HG02840 (cell line): ENCODE measurements around the gene GPR146.
A peak's percentile ranks its signal among the peaks of the same experiment; 100 is the strongest.
"Not testable (repeated sequence)": the region's sequence is repeated elsewhere in the genome, so short reads cannot be mapped to it uniquely, and the experiment has no call there.

ENCODE experiments used
- ATAC-seq: cut with Tn5 transposase; IDR thresholded peaks from one replicate; pipeline ENCODE4 v1.9.1; 2021; ENCODE audit warnings: mild to moderate bottlenecking, moderate library complexity, moderate number of reproducible peaks; ENCODE audit not compliant: unreplicated experiment, low FRiP score

The GPR146 gene

GRCh38 chr7:1024876-1025742 lies 19.2 kb upstream of the GPR146 start:
- ATAC-seq: no peak

GRCh38 chr7:1025743-1026581 lies 18.4 kb upstream of the GPR146 start:
- no peak for ATAC-seq

GRCh38 chr7:1026721-1027161 lies 17.6 kb upstream of the GPR146 start:
- no peak for ATAC-seq

GRCh38 chr7:1027242-1028043 lies 16.9 kb upstream of the GPR146 start:
- no peak for ATAC-seq

- ATAC-seq: peak; percentile 48
Measured at GRCh38 chr7:1028044-1028770, 16.1 kb upstream of the GPR146 start.

DNA sequence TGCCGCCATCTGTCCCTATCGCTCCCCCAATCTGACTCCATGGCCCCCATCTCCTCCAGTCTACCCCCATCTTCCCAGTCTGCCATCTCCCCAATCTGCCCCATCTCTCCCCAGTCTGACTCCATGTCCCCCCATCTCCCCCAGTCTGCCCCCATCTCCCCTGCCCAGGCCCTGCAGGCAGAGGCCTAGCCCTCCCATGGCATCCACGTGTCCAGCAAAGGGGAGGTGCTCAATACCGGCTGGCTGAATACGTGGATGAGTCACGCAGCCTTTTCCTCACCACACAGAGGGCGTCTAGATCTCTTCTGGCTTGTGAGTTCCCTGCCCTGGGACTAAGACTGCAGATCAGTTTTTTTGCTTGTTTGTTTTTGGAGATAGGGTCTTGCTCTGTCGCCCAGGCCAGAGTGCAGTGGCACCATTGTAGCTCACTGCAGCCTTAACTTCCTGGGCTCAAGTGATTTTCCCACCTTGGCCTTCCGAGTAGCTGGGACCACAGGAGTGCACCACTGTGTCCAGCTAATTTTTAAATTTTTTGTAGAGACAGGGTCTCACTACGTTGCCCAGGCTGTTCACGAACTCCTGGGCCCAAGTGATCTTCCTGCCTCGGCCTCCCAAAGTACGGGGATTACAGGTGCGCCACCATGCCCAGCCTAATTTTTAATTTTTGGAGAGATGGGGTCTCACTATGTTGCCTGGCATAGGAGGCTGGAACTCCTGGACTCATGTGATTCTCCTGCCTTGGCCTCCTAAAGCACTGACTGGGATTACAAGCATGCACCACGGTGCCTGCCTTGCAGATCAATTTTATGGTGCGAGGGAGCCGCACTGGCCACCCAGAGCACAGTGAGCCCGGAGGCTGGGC lies 15.3 kb upstream of the GPR146 start:
- no peak for ATAC-seq

DNA sequence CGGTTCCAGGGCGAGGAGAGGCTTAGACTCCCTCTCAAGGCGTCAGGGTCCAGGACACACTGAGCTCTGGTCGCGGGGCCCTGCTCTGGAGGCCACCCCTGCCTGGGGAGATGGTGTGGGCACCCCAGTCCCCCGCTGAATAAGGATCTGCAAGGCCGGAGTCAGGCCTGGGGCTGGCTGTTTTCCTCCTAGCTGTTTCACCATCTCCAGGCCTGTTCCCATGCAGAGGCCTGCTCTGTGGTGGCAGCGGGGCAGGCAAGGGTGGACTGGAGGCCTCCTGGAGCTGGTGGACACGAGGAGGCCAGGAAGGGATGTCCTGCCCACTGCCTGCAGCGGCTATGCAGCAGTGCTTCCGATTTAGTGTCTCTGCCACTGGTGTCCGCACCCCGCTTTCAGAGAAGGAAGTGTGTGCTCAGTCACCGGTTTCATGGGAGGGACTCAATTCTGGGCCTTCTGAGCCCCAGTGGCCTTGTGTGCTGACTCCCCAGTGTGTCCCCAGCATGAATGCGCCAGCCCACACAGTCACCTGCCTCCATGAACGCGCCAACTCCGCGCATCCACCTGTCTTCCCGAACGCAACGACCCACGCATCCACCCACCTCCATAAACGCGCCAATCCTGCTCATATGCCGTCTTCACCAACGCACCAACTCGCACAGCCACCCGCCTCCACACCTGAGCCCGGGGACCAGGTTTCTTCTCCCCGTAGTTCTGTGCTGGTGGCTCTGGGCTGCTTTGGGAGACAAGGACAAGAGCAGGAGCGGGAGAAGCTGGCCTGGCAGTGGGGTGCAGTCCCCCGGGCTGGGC lies 14.5 kb upstream of the GPR146 start:
- no peak for ATAC-seq

GRCh38 chr7:1030444-1031070 lies 13.8 kb upstream of the GPR146 start:
- no peak for ATAC-seq

DNA sequence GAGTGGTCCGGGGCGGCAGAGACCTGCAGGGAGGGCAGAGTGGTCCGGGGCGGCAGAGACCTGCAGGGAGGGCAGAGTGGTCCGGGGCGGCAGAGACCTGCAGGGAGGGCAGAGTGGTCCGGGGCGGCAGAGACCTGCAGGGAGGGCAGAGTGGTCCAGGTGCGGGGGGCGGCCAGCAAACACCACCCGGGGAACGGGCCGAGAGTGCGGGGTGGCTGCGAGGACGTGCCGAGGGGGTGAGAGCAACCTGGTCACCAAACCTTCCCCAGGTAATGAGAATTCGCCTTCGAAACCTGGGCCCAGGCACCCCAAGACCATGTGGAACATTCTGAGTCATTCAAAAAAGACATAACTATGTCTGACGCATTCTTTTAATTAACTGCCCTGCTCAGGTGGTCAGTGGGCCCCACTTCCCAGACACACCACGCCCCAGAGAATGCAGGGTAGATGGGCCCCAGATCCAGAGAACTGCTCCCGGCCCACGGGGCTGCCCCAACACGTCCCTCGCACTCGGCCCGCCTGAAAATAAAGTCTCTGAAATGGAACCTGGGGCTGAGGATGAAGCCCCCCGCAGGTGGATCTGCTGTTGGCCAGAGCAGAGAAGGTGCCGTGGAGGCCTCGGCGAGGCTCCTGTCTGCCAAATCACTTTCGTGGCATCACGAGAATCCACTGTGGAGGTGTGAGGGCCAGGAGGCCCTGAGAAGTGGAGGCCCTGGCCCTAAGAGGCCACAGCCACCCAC lies 12.5 kb upstream of the GPR146 start:
- ATAC-seq: no peak

- ATAC-seq: no peak
Measured at GRCh38 chr7:1032536-1033181, 11.7 kb upstream of the GPR146 start.

DNA sequence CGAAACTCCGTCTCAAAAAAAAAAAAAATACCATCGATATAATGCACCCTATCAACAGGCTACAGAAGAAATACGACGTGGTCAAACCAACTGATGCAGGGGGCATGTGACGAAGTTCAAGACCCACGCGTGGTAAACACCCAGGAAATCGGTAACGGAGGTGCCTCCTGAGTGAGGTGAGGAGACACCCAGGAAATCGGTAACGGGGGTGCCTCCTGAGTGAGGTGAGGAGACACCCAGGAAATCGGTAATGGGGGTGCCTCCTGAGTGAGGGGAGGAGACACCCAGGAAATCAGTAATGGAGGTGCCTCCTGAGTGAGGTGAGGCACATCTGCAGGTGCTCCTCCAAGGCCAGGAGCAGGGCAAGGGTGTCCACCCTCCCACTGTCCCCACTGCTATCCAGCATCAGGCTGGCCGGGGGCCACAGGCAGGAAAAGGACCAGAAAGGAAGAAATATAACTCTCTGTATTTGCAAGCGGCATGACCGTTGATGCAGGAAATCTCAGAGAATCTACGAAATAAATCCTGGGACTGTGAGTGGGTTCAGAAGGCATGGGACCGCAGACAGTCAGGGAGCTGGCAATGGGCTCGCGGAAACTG lies 10.7 kb upstream of the GPR146 start:
- ATAC-seq: no peak

DNA sequence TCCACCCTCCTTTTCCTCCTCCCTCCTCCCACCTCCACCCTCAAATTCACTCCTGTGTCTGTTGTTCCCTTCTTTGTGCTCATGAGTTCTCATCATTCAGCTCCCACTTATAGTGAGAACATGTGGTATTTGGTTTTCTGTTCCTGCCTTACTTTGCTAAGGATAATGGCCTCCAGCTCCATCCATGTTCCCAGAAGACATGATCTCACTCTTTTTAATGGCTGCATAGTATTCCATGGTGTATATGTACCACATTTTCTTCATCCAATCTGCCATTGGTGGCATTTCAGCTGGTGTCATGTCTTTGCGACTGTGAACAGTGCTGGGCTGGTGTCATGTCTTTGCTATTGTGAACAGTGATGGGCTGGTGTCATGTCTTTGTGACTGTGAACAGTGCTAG lies 9.6 kb upstream of the GPR146 start:
- ATAC-seq: not testable (repeated sequence)

- not testable (repeated sequence) for ATAC-seq
Measured at GRCh38 chr7:1036164-1036928, 8.0 kb upstream of the GPR146 start.

DNA sequence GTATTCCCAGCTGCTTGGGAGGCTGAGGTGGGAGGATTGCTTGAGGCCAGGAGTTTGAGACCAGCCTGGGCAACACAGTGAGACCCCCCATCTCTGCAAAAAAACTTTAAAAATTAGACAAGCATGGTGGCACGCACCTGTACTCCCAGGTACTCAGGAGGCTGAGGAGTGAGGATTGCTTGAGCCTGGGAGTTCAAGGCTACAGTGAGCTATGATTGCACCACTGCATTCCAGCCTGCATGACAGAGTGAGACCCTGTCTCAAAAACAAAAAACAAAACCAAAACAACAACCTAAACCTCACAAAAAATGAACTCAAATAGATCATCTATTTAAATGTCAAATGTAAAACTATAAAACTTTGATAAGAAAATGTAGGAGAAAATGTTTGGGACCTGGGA lies 4.1 kb upstream of the GPR146 start:
- ATAC-seq: not testable (repeated sequence)

DNA sequence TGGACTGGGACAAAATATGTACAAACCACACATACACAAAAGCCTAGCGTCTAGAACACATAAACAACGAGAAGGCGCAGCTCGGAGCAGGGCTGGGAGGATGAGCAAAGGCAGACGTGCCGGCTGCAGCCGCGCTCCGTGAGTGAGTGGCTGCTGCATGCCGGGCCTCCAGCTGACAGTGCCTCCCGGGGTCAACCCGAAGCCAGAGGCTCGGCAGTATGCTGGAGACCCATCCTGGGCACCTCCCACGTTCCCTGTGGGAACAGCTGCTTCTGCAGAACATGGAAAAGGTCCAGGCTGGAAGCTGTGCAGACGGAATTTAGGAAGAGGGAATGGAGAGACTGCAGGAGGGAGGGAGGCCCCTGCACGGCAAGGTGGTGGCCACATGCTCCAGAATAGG lies 3.6 kb upstream of the GPR146 start:
- no peak for ATAC-seq
